K562 (cell line): ENCODE data around the gene HEPACAM. TPM values are rescaled to one million over a fixed set of nuclear protein-coding genes. Genes with fewer than 3 reads are reported as not detected.

Experiments
- ATAC-seq: fragments of 200-7000 bp; cut with Tn5 transposase; 3 replicates; pipeline ENCODE4 v1.9.1; 2020; ENCODE audit warnings: moderate library complexity
- BruUV-seq: library from RNA; stranded (reverse); fragments of 400-500 nt; replicated peaks from 2 replicates; lab custom pipeline; 2021; lab: Mats Ljungman, UMichigan
- CTCF ChIA-PET: fragments of 300-600 bp; formaldehyde crosslinking; extraction: SDS; loops from one replicate; lab custom pipeline; 2021; ENCODE audit warnings: low intra/inter-chr PET ratio; lab: Yijun Ruan, JAX
- POLR2A ChIA-PET: fragments of 300-600, 350-650 bp; sonication (Branson Sonifier 250); formaldehyde crosslinking; extraction: SDS; loops from one replicate; lab custom pipeline; 2021; ENCODE audit warnings: antibody characterized with exemption, inconsistent platforms; lab: Yijun Ruan, JAX
- DNase-seq, 4 experiments: peaks; one replicate each; pipeline versions ENCODE4 v3.0.0 to v3.0.0-alpha.2; 2011 to 2018; ENCODE audit warnings: low spot score in 3 of 4, mixed read lengths in 3 of 4; ENCODE audit errors: extremely low read depth in 1 of 4
- FAIRE-seq: peaks from 2 replicates; lab custom pipeline; 2011; peaks lifted over from hg19 to GRCh38; lab: Jason Lieb, UNC
- H2AFZ ChIP-seq: 2 replicates; pipeline ENCODE4 v1.6.0; 2011; ENCODE audit warnings: low read depth, low read length, control low read depth, inconsistent platforms
- H3K27ac ChIP-seq: fragments of 200-600 bp; 3 replicates; pipeline ENCODE4 v1.8.0; 2011; ENCODE audit warnings: low read depth, mild to moderate bottlenecking, control low read depth, inconsistent platforms, low read length, moderate library complexity, mixed read lengths; ENCODE audit errors: extremely low read depth
- H3K27me3 ChIP-seq, 2 experiments: fragments of 300-600 bp in 1 of 2; 2 replicates in 1 of 2; 3 replicates in 1 of 2; pipeline versions ENCODE4 v1.6.0 to v1.8.0; 2011; ENCODE audit warnings: inconsistent platforms in 2 of 2, low read length in 2 of 2, mild to moderate bottlenecking in 1 of 2, mixed read lengths in 1 of 2, moderate library complexity in 1 of 2; ENCODE audit not compliant: control insufficient read depth in 2 of 2, insufficient read depth in 2 of 2
- H3K36me3 ChIP-seq: fragments of 300-600 bp; 3 replicates; pipeline ENCODE4 v1.8.0; 2011; ENCODE audit warnings: mild to moderate bottlenecking, low read length, inconsistent platforms; ENCODE audit not compliant: control insufficient read depth, insufficient read depth
- H3K4me1 ChIP-seq, 2 experiments: fragments of 200-600 bp in 1 of 2; replicated peaks in 1 of 2; 2 replicates in 1 of 2; 3 replicates in 1 of 2; pipeline versions ENCODE4 v1.5.1 to v1.8.0; 2011; ENCODE audit warnings: inconsistent platforms in 2 of 2, low read length in 2 of 2, mild to moderate bottlenecking in 1 of 2, mixed read lengths in 1 of 2, moderate library complexity in 1 of 2; ENCODE audit not compliant: control insufficient read depth in 2 of 2, insufficient read depth in 2 of 2
- H3K4me2 ChIP-seq: 2 replicates; pipeline ENCODE4 v1.6.1; 2011; ENCODE audit warnings: low read length, control low read depth, inconsistent platforms, mixed read lengths; ENCODE audit not compliant: insufficient read depth
- H3K4me3 ChIP-seq: fragments of 200-600 bp; sonication (generic), shearing (Covaris generic); 2 replicates; pipeline ENCODE4 v1.5.1; 2016; ENCODE audit warnings: control low read depth, inconsistent platforms
- H3K79me2 ChIP-seq: fragments of 200-600 bp; 3 replicates; pipeline ENCODE4 v1.8.0; 2011; ENCODE audit warnings: low read length, inconsistent platforms; ENCODE audit not compliant: control insufficient read depth, insufficient read depth
- H3K9ac ChIP-seq, 2 experiments: 2 replicates each; pipeline versions ENCODE4 v1.6.0 to v1.6.1; 2011; ENCODE audit warnings: low read depth in 2 of 2, low read length in 2 of 2, control low read depth in 1 of 2, inconsistent platforms in 1 of 2, mild to moderate bottlenecking in 1 of 2, mixed read lengths in 1 of 2; ENCODE audit not compliant: insufficient read depth in 1 of 2
- H3K9me1 ChIP-seq: one replicate; pipeline ENCODE4 v1.6.0; 2011; ENCODE audit warnings: inconsistent platforms, mild to moderate bottlenecking, low read length, moderate library complexity; ENCODE audit not compliant: control insufficient read depth, insufficient read depth
- H3K9me3 ChIP-seq: replicated peaks from 2 replicates; pipeline ENCODE4 v1.5.1; 2011; ENCODE audit warnings: low read depth, low read length, inconsistent platforms; ENCODE audit not compliant: control insufficient read depth, insufficient read depth
- H4K20me1 ChIP-seq: replicated peaks from 2 replicates; pipeline ENCODE4 v1.6.1; 2011; ENCODE audit warnings: low read length, inconsistent platforms, mixed read lengths; ENCODE audit not compliant: control insufficient read depth, insufficient read depth
- CHD4 ChIP-seq: fragments of 200-600 bp; sonication (generic); IDR thresholded peaks from 3 replicates; pipeline ENCODE4 v1.6.1; 2012; ENCODE audit warnings: low read depth, mild to moderate bottlenecking, mixed read lengths, low read length, inconsistent platforms; ENCODE audit not compliant: insufficient read depth, insufficient replicate concordance, poor library complexity, severe bottlenecking
- MAFG ChIP-seq: fragments of 450-650 bp; conservative IDR thresholded peaks from 2 replicates; pipeline ENCODE4 v1.6.1; 2016; ENCODE audit warnings: missing genetic modification characterization, missing compliant biosample characterization
- NUFIP1 ChIP-seq: fragments of 450-650 bp; IDR thresholded peaks from 2 replicates; pipeline ENCODE4 v1.6.1; 2018; ENCODE audit not compliant: partially characterized antibody
- SAFB ChIP-seq: fragments of 200-400 bp; formaldehyde crosslinking; IDR thresholded peaks from 2 replicates; pipeline ENCODE4 v1.6.1; 2017; ENCODE audit warnings: low read depth, low read length, borderline replicate concordance
- SIX5 ChIP-seq, 2 experiments: IDR thresholded peaks; 2 replicates each; pipeline ENCODE4 v1.6.1; 2011; ENCODE audit warnings: low read length in 2 of 2, borderline replicate concordance in 1 of 2, low read depth in 1 of 2, mild to moderate bottlenecking in 1 of 2, moderate library complexity in 1 of 2; ENCODE audit not compliant: insufficient read depth in 1 of 2
- ZNF121 ChIP-seq: sonication (generic); formaldehyde crosslinking; conservative IDR thresholded peaks from 2 replicates; pipeline ENCODE4 v1.8.0; 2022; ENCODE audit warnings: missing genetic modification reagents
- ZNF384 ChIP-seq: IDR thresholded peaks from 2 replicates; pipeline ENCODE4 v1.6.1; 2012; ENCODE audit warnings: low read depth, low read length, improper control_type of control experiment
- WGBS: fragments of 100-300 bp; shearing (Covaris generic); methylation state at CpG from one replicate; pipeline ENCODE4 v1.1.6; 2016; ENCODE audit warnings: low coverage, mixed read lengths; ENCODE audit not compliant: insufficient coverage; ENCODE audit errors: missing lambda C conversion rate; 5-methylcytosine and 5-hydroxymethylcytosine counted together
- in situ Hi-C: fragments of 300-500 bp; cut with MboI; formaldehyde crosslinking; loops from 4 replicates; pipeline ENCODE4 v1.15.0; 2018; ENCODE audit warnings: inconsistent platforms, mixed read lengths
- intact Hi-C: fragments of 100-400 bp; cut with micrococcal nuclease; formaldehyde crosslinking; loops from 2 replicates; pipeline ENCODE4 v1.14.2; 2022
- polyA plus RNA-seq, 8 experiments: library from polyadenylated mRNA; depleted of rRNA in 4 of 8; stranded (reverse) in 5 of 8; unstranded in 3 of 8; fragments of >200 nt; fragmentation: Nextera tagmentation in 2 of 8; fragmentation: Illumina TruSeq in 1 of 8; extraction: Ambion mirVana in 2 of 8; extraction: Trizol in 1 of 8; gene quantifications; 2 replicates each; pipeline versions ENCODE4 v1.2.1 to v1.2.3, GENCODE V29; 2011 to 2014; ENCODE audit warnings: inconsistent platforms in 1 of 8, missing spikeins in 1 of 8
- total RNA-seq, 7 experiments: library from RNA; depleted of rRNA in 6 of 7; stranded (reverse); fragments of >200 nt in 6 of 7; fragmentation: Illumina TruSeq in 2 of 7; extraction: Trizol in 2 of 7; gene quantifications; 2 replicates each; pipeline versions ENCODE4 v1.2.1 to v1.2.3, GENCODE V29; 2011 to 2021; ENCODE audit warnings: low replicate concordance in 1 of 7
- TF ChIP-seq, protein P1 (sequence below): fragments of 250-450 bp; sonication (Bioruptor Pico); IDR thresholded peaks from 2 replicates; pipeline ENCODE4 v1.4.0; 2020
- TF ChIP-seq, protein P2 (sequence below): fragments of 450-650 bp; IDR thresholded peaks from 2 replicates; pipeline ENCODE4 v1.6.1; 2016; ENCODE audit warnings: borderline replicate concordance
- TF ChIP-seq, protein P3 (sequence below): sonication (generic); formaldehyde crosslinking; IDR thresholded peaks from 2 replicates; pipeline ENCODE4 v1.8.1; 2022; ENCODE audit warnings: missing genetic modification reagents

HEPACAM gene
- total and polyA plus RNA-seq, 9 of the 15 experiments (the other 6 are each of a cell fraction or from before 2014, with no cell fraction given), result not detected

DNA sequence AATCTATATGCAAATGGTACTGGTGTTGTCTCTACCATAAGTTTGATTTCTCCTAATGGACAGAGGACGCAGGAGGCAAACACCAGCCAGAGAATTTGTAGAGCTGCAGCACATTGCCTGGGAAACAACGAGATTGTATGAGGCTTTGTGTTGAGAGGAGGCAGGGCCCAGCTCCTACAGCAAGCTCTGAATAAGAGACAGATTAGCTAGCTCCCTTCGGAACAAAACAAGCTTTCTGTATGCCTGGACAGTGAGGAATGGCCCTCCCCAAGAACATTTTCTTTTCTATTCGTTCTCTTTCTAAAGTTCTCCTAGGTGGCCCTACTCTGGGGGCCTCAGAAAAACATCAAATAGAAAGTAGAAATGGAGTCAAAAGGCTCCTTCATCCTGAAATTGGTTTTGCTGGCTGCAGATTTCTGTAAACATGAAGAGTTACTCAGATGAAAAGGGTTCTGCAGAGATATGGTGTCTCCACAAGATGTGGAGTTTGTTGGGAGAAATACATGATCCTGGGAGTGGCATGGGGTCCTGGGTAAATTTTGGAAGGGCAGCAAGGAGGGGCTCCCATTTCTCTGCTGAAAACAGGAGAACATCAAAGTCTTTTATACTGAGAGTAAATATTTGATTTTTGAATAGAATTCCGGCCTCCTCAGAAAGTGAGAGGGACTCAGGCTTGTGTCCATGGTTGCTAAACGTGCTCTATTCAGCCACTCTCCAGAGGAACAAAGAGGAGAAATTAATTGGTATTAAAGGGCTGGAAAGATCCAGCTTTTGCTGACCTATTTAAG, 6.8 kb upstream of the HEPACAM start:
- H3K36me3 ChIP-seq, result no peaks in the 10 kb centered on the region
- BruUV-seq, result no TSS peak
- H3K27ac ChIP-seq, result no peak overlapping the region
- no peaks in the 10 kb centered on the region for H3K9me3 ChIP-seq
- FAIRE-seq (no peak), DNase-seq (no peak), ATAC-seq (no peak)
- no peaks in the 10 kb centered on the region for H3K4me1 ChIP-seq
- intact Hi-C loops, result no loop called here
- no peaks in the 10 kb centered on the region for H3K79me2 ChIP-seq
- H4K20me1 ChIP-seq, result no peaks in the 10 kb centered on the region
- ChIA-PET CTCF (no interaction called here), POLR2A (interaction anchor here (0.6 to 1.5 kb wide), 2 partner anchors 10 to 320 kb away, joined by 3 read pairs; no protein-coding TSS in a partner anchor)
- no peak overlapping the region for H3K9ac ChIP-seq
- in situ Hi-C loops, result no loop called here
- H2AFZ ChIP-seq, result no peak overlapping the region
- H3K4me3 ChIP-seq, result no peak overlapping the region
- H3K27me3 ChIP-seq, result peaks cover 11 to 39% of the 10 kb centered on the region in 2 experiments; a peak in 4 of 5 replicates
- H3K4me2 ChIP-seq, result no peak overlapping the region
- WGBS, result 0% methylated on average over 6 of the region's 6 CpGs
- no peaks in the 10 kb centered on the region for H3K9me1 ChIP-seq
- TF ChIP-seq, protein P1, sequence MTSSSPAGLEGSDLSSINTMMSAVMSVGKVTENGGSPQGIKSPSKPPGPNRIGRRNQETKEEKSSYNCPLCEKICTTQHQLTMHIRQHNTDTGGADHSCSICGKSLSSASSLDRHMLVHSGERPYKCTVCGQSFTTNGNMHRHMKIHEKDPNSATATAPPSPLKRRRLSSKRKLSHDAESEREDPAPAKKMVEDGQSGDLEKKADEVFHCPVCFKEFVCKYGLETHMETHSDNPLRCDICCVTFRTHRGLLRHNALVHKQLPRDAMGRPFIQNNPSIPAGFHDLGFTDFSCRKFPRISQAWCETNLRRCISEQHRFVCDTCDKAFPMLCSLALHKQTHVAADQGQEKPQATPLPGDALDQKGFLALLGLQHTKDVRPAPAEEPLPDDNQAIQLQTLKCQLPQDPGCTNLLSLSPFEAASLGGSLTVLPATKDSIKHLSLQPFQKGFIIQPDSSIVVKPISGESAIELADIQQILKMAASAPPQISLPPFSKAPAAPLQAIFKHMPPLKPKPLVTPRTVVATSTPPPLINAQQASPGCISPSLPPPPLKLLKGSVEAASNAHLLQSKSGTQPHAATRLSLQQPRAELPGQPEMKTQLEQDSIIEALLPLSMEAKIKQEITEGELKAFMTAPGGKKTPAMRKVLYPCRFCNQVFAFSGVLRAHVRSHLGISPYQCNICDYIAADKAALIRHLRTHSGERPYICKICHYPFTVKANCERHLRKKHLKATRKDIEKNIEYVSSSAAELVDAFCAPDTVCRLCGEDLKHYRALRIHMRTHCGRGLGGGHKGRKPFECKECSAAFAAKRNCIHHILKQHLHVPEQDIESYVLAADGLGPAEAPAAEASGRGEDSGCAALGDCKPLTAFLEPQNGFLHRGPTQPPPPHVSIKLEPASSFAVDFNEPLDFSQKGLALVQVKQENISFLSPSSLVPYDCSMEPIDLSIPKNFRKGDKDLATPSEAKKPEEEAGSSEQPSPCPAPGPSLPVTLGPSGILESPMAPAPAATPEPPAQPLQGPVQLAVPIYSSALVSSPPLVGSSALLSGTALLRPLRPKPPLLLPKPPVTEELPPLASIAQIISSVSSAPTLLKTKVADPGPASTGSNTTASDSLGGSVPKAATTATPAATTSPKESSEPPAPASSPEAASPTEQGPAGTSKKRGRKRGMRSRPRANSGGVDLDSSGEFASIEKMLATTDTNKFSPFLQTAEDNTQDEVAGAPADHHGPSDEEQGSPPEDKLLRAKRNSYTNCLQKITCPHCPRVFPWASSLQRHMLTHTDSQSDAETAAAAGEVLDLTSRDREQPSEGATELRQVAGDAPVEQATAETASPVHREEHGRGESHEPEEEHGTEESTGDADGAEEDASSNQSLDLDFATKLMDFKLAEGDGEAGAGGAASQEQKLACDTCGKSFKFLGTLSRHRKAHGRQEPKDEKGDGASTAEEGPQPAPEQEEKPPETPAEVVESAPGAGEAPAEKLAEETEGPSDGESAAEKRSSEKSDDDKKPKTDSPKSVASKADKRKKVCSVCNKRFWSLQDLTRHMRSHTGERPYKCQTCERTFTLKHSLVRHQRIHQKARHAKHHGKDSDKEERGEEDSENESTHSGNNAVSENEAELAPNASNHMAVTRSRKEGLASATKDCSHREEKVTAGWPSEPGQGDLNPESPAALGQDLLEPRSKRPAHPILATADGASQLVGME (CRISPR knock-in tag), result no peak
- TF ChIP-seq CHD4 (no peak), SIX5 (IDR thresholded peaks at IDR 0.05; ENCODE audit: borderline replicate concordance in 1 of 2, insufficient read depth in 1 of 2, low read depth in 1 of 2, low read length in 2 of 2) (no peak), ZNF121 (CRISPR knock-in tag) (no peak), NUFIP1 (no peak), MAFG (no peak), ZNF384 (no peak), SAFB (no peak)
- TF ChIP-seq, protein P2, sequence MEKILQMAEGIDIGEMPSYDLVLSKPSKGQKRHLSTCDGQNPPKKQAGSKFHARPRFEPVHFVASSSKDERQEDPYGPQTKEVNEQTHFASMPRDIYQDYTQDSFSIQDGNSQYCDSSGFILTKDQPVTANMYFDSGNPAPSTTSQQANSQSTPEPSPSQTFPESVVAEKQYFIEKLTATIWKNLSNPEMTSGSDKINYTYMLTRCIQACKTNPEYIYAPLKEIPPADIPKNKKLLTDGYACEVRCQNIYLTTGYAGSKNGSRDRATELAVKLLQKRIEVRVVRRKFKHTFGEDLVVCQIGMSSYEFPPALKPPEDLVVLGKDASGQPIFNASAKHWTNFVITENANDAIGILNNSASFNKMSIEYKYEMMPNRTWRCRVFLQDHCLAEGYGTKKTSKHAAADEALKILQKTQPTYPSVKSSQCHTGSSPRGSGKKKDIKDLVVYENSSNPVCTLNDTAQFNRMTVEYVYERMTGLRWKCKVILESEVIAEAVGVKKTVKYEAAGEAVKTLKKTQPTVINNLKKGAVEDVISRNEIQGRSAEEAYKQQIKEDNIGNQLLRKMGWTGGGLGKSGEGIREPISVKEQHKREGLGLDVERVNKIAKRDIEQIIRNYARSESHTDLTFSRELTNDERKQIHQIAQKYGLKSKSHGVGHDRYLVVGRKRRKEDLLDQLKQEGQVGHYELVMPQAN, result no peak
- TF ChIP-seq, protein P3, sequence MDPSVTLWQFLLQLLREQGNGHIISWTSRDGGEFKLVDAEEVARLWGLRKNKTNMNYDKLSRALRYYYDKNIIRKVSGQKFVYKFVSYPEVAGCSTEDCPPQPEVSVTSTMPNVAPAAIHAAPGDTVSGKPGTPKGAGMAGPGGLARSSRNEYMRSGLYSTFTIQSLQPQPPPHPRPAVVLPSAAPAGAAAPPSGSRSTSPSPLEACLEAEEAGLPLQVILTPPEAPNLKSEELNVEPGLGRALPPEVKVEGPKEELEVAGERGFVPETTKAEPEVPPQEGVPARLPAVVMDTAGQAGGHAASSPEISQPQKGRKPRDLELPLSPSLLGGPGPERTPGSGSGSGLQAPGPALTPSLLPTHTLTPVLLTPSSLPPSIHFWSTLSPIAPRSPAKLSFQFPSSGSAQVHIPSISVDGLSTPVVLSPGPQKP, result no peak
